Breast epithelium (tissue), 3 donors: Measurements from ENCODE around the gene CCT8.

Experiments
- POLR2A ChIP-seq: fragments of 450-650 bp; IDR thresholded peaks from one replicate; pipeline ENCODE4 v1.6.1; 2016; ENCODE audit warnings: antibody characterized with exemption, mild to moderate bottlenecking, moderate library complexity
- POLR2AphosphoS5 ChIP-seq, 3 donors: sonication (generic); formaldehyde crosslinking; IDR thresholded peaks; one replicate each; pipeline ENCODE4 v1.6.1; 2017; ENCODE audit warnings: antibody characterized with exemption in 3 of 3
- TF ChIP-seq, protein P1 (sequence below), 3 donors: fragments of 450-650 bp; IDR thresholded peaks; one replicate each; pipeline ENCODE4 v1.5.1; 2016 to 2017; ENCODE audit warnings: antibody characterized with exemption in 3 of 3, mild to moderate bottlenecking in 3 of 3, moderate library complexity in 3 of 3

DNA sequence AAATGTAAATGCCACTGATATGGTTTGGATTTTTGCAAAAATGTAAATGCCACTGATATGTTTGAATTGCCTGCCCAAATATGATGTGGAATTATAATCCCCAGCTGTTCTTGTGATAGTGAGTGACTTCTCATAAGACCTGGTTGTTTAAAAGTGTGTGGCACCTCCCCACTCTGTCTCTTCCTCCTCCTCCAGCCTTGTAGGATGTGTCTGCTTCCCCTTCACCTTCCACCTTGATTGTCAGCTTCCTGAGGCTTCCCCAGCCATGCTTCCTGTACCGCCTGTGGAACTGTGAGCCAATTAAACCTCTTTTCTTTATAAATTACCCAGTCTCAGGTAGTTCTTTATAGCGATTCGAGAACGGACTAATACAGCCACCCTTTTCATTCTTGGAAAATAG is 1.3 kb upstream of the CCT8 start:
- TF ChIP-seq POLR2AphosphoS5 (IDR thresholded peaks at IDR 0.05) (no peak), POLR2A (no peak)
- TF ChIP-seq, protein P1, sequence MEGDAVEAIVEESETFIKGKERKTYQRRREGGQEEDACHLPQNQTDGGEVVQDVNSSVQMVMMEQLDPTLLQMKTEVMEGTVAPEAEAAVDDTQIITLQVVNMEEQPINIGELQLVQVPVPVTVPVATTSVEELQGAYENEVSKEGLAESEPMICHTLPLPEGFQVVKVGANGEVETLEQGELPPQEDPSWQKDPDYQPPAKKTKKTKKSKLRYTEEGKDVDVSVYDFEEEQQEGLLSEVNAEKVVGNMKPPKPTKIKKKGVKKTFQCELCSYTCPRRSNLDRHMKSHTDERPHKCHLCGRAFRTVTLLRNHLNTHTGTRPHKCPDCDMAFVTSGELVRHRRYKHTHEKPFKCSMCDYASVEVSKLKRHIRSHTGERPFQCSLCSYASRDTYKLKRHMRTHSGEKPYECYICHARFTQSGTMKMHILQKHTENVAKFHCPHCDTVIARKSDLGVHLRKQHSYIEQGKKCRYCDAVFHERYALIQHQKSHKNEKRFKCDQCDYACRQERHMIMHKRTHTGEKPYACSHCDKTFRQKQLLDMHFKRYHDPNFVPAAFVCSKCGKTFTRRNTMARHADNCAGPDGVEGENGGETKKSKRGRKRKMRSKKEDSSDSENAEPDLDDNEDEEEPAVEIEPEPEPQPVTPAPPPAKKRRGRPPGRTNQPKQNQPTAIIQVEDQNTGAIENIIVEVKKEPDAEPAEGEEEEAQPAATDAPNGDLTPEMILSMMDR (IDR thresholded peaks at IDR 0.05), result no peak
